Astrocyte of the cerebellum (primary cell): ENCODE data around the gene LPGAT1.

ENCODE experiments used
- DNase-seq: peaks from one replicate; pipeline ENCODE4 v3.0.0-alpha.2; 2011; ENCODE audit warnings: low read depth
- H3K4me3 ChIP-seq: 2 replicates; pipeline ENCODE4 v1.5.1; 2011; ENCODE audit warnings: mild to moderate bottlenecking, low read depth, low read length, moderate library complexity
- in situ Hi-C: cut with HindIII; loops from 2 replicates; pipeline ENCODE4 v1.10.0; 2017; ENCODE audit warnings: low sequenced_read_pairs
- TF ChIP-seq, protein P1 (sequence below): IDR thresholded peaks from 2 replicates; pipeline ENCODE4 v1.5.1; 2012; ENCODE audit warnings: low read length, low read depth, moderate library complexity, mild to moderate bottlenecking; ENCODE audit errors: missing control alignments

LPGAT1 gene

DNA sequence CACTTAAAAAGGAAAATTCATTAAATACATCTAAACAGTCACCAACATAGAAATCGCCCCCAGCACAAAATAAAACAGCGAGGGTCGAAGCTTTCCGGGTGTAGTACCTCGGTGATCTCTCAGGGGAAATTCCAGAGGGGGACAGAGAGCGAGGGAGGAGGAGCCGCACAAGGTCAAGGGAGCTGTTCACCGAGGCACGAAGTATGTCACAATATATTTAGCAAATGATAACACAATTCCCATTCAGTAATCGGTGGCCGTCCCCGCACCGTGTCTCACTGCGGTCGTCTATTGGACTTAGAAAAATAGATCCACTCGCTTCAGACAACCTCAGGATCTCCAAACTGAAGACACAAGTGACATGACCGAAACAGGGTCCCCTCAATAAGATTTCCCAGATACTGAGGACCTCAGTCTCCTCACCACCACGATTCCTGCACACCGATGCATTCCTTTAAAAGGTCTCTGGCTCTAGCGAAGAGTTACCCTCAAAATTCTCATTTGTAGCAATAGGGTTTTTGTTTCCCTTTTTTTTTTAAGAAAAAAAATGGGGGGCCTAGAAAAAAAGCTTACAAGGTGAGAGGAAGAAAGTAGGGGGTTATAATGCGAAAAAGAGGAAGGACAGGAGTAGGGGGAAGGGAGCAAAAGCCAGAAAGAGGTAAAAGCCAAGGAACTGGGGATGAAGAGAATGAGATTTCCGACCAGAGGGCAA is 1.1 kb downstream of the LPGAT1 start:
- DNase-seq = no peak
- TF ChIP-seq, protein P1, sequence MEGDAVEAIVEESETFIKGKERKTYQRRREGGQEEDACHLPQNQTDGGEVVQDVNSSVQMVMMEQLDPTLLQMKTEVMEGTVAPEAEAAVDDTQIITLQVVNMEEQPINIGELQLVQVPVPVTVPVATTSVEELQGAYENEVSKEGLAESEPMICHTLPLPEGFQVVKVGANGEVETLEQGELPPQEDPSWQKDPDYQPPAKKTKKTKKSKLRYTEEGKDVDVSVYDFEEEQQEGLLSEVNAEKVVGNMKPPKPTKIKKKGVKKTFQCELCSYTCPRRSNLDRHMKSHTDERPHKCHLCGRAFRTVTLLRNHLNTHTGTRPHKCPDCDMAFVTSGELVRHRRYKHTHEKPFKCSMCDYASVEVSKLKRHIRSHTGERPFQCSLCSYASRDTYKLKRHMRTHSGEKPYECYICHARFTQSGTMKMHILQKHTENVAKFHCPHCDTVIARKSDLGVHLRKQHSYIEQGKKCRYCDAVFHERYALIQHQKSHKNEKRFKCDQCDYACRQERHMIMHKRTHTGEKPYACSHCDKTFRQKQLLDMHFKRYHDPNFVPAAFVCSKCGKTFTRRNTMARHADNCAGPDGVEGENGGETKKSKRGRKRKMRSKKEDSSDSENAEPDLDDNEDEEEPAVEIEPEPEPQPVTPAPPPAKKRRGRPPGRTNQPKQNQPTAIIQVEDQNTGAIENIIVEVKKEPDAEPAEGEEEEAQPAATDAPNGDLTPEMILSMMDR = no peak
- in situ Hi-C loops = no loop called here
- H3K4me3 ChIP-seq = peak overlapping the region; percentile 56

DNA sequence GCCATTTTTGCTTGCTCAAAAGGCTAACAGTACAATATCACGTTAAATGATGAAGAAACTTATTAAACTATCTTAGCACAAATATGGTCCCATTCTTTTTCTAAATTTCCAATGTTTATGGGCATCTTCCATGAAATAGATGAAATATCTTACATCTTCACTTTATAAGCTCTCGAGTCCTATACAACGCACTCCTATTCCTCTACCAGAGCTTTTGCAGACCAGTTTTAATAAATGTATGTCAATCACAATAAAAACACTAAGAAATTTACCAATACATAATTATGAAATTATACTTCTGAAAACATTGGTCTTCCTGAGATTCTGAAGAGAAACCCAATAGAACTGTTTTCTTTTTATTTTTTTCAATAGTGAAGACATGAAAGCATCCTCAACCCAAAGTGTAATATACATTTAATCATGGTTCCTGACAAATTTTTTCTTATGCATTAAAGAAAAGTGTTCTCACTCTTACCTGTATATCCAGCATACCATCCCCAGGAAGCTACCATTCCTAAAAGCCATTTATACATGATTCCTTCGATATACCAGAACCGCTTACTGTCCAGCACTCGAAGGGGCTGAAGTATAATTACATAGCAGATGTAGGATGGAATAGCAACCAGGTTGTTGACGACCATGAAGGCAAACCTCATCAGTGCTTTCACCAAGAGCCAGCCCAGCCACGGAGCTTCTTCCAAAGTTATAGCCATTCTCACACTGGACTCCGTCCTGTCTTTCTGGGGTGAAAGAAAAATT is 1.8 kb downstream of the LPGAT1 start:
- no peak for DNase-seq
- H3K4me3 ChIP-seq = peak overlapping the region; percentile 56
- TF ChIP-seq, protein P1 = no peak
- in situ Hi-C loops = no loop called here

DNA sequence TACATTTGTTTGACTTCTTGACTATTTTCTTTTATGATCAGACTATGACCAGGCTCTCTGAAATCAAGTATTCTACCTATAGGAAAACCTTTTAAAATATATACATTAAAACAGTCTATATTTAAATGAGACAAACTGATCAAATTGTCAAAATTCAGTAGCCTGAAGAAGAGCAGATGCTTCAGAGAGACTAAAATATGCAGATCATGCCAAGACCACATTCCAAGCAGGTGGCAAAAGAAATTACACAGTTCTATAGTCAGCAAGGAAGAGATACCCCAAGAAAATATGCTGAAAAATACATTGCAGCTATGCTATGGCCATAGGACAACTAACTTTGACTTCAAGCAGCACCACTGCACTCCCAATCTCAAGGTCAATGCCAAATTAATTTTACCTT is 3.5 kb downstream of the LPGAT1 start:
- TF ChIP-seq, protein P1 = no peak
- in situ Hi-C loops = no loop called here
- DNase-seq = no peak
- no peak overlapping the region for H3K4me3 ChIP-seq

DNA sequence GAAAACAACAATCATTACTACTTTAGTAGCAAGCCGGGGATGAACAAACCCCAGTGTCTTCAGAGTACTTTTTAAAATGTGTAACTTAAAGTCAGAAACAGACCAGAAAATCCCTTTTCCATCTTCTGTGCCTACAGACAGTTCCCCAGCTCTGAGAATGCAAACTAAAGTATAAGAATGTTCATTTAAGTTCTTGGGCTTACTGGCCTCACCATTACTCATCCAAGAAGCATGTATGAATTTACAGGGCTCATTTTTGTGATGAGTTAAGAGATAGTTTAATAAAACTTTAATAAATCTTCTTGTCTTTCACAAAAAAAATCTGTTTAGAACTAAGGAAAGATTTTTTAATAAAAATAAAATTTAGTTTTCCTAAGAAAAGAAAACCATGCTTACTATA is 4.6 kb downstream of the LPGAT1 start:
- H3K4me3 ChIP-seq = no peak overlapping the region
- in situ Hi-C loops = no loop called here
- no peak for DNase-seq
- TF ChIP-seq, protein P1 = no peak

- in situ Hi-C loops = no loop called here
- no peak overlapping the region for H3K4me3 ChIP-seq
- no peak for DNase-seq
- TF ChIP-seq, protein P1 = no peak
Observed at GRCh38 chr1:211822677-211823407, 7.7 kb downstream of the LPGAT1 start.

GRCh38 chr1:211816586-211816985 is 14.0 kb downstream of the LPGAT1 start:
- TF ChIP-seq, protein P1 = no peak
- in situ Hi-C loops = no loop called here

More at GRCh38 chr1:211816586-211816985, 14.0 kb downstream of the LPGAT1 start:
- no peak for DNase-seq
- H3K4me3 ChIP-seq = no peak overlapping the region
